Stimulated activated CD8-positive, alpha-beta memory T cell treated with anti-CD3 and anti-CD28 coated beads, Interleukin-7, amount 100 ng/mL, for 24 hours (primary cell): Measurements from ENCODE around the gene AMBRA1.
"Not testable (repeated sequence)": the region's sequence is repeated elsewhere in the genome, so short reads cannot be mapped to it uniquely, and the experiment has no call there.

ENCODE experiments used
- DNase-seq: peaks from one replicate; pipeline ENCODE4 v3.0.0-alpha.2; 2020; ENCODE audit warnings: low read depth

The AMBRA1 gene

GRCh38 chr11:46612326-46612725 lies 18.5 kb upstream of the AMBRA1 start:
- DNase-seq = no peak

GRCh38 chr11:46611526-46612304 lies 17.9 kb upstream of the AMBRA1 start:
- DNase-seq = no peak

GRCh38 chr11:46609386-46609785 lies 15.6 kb upstream of the AMBRA1 start:
- DNase-seq = no peak

- DNase-seq = no peak
Measured at GRCh38 chr11:46607516-46607915, 13.7 kb upstream of the AMBRA1 start.

- DNase-seq = no peak
Measured at GRCh38 chr11:46604796-46605195, 11.0 kb upstream of the AMBRA1 start.

GRCh38 chr11:46603704-46604308 lies 10.0 kb upstream of the AMBRA1 start:
- DNase-seq = no peak

- no peak for DNase-seq
Measured at GRCh38 chr11:46601129-46601528, 7.3 kb upstream of the AMBRA1 start.

GRCh38 chr11:46600194-46600960 lies 6.6 kb upstream of the AMBRA1 start:
- no peak for DNase-seq

- DNase-seq = no peak
Measured at GRCh38 chr11:46599340-46600193, 5.7 kb upstream of the AMBRA1 start.

- DNase-seq = no peak
Measured at GRCh38 chr11:46597609-46598219, 3.9 kb upstream of the AMBRA1 start.

- no peak for DNase-seq
Measured at GRCh38 chr11:46597155-46597554, 3.3 kb upstream of the AMBRA1 start.

GRCh38 chr11:46594785-46595184 lies 962 bp upstream of the AMBRA1 start:
- no peak for DNase-seq

- DNase-seq = no peak
Measured at GRCh38 chr11:46594374-46594700, 514 bp upstream of the AMBRA1 start.

- DNase-seq = no peak
Measured at GRCh38 chr11:46590740-46591605, 2.9 kb downstream of the AMBRA1 start.

GRCh38 chr11:46588915-46589314 lies 4.9 kb downstream of the AMBRA1 start:
- no peak for DNase-seq

GRCh38 chr11:46588131-46588530 lies 5.7 kb downstream of the AMBRA1 start:
- DNase-seq = no peak

GRCh38 chr11:46583513-46583912 lies 10.3 kb downstream of the AMBRA1 start:
- DNase-seq = not testable (repeated sequence)

- no peak for DNase-seq
Measured at GRCh38 chr11:46582588-46582987, 11.2 kb downstream of the AMBRA1 start.

- DNase-seq = no peak
Measured at GRCh38 chr11:46577058-46577457, 16.8 kb downstream of the AMBRA1 start.

GRCh38 chr11:46574656-46575055 lies 19.2 kb downstream of the AMBRA1 start:
- no peak for DNase-seq
